SHP77 (cell line): ENCODE results near the gene FRMD1.

ENCODE experiments used
- DNase-seq, 2 experiments: peaks; one replicate each; lab custom pipeline; 2025; lab: John Stamatoyannopoulos, UW

The FRMD1 gene

GRCh38 chr6:168005796-168006195 is 73.2 kb downstream of the FRMD1 start:
- no peak for DNase-seq

- DNase-seq = no peak
Measured at GRCh38 chr6:168004945-168005344, 74.1 kb downstream of the FRMD1 start.

- DNase-seq = no peak
Measured at GRCh38 chr6:168004023-168004422, 75.0 kb downstream of the FRMD1 start.
